Measurements from ENCODE around the gene SIMC1.

SIMC1 gene

GRCh38 chr5:176391999-176392398 lies 153.8 kb downstream of the SIMC1 start:
- Mint-ChIP-seq H3K9me3 (no peaks in the 10 kb centered on the region), H3K4me3 (no peak overlapping the region), H3K27ac (no peak overlapping the region), H3K27me3 (ENCODE audit: low read depth) (no peaks in the 10 kb centered on the region), H3K36me3 (ENCODE audit: low read depth) (peaks cover 20% of the 10 kb centered on the region), H3K4me1 (ENCODE audit: low read depth) (peaks cover 10% of the 10 kb centered on the region)

- H3K36me3 Mint-ChIP-seq (ENCODE audit: low read depth) = peaks cover 22% of the 10 kb centered on the region
- peaks cover 5% of the 10 kb centered on the region for H3K4me1 Mint-ChIP-seq (ENCODE audit: low read depth)
- H3K4me3 Mint-ChIP-seq = no peak overlapping the region
- H3K27ac Mint-ChIP-seq = no peak overlapping the region
- H3K9me3 Mint-ChIP-seq = no peaks in the 10 kb centered on the region
- H3K27me3 Mint-ChIP-seq (ENCODE audit: low read depth) = no peaks in the 10 kb centered on the region
Observed at GRCh38 chr5:176392526-176392925, 154.3 kb downstream of the SIMC1 start.

- H3K4me3 Mint-ChIP-seq = no peak overlapping the region
- peaks cover 22% of the 10 kb centered on the region for H3K36me3 Mint-ChIP-seq (ENCODE audit: low read depth)
Observed at GRCh38 chr5:176394096-176394495, 155.9 kb downstream of the SIMC1 start.

GRCh38 chr5:176394881-176395675 lies 156.9 kb downstream of the SIMC1 start:
- no peaks in the 10 kb centered on the region for H3K4me1 Mint-ChIP-seq (ENCODE audit: low read depth)
- no peak overlapping the region for H3K27ac Mint-ChIP-seq
- no peak overlapping the region for H3K4me3 Mint-ChIP-seq

More at GRCh38 chr5:176394096-176394495, 155.9 kb downstream of the SIMC1 start:
- Mint-ChIP-seq H3K27ac (no peak overlapping the region), H3K9me3 (no peaks in the 10 kb centered on the region), H3K27me3 (ENCODE audit: low read depth) (no peaks in the 10 kb centered on the region), H3K4me1 (ENCODE audit: low read depth) (peaks cover 3% of the 10 kb centered on the region)

More at GRCh38 chr5:176394881-176395675, 156.9 kb downstream of the SIMC1 start:
- Mint-ChIP-seq H3K9me3 (no peaks in the 10 kb centered on the region), H3K27me3 (ENCODE audit: low read depth) (no peaks in the 10 kb centered on the region), H3K36me3 (ENCODE audit: low read depth) (peaks cover 22% of the 10 kb centered on the region)

Data from T-helper 1 cell treated with Interleukin-12 subunit alpha and Interleukin-12 subunit beta and Interleukin-4 antibody, amounts not matched to agents 30 μg/mL and 1 μg/mL, for 36 hours (primary cell).